ENCODE results near the gene COL5A1. TPM values are rescaled to one million over a fixed set of nuclear protein-coding genes. Genes with fewer than 3 reads are reported as not detected.

COL5A1 gene
- total and polyA plus RNA-seq, 2 experiments from 2014 or later = 2.5 to 13.1 TPM

DNA sequence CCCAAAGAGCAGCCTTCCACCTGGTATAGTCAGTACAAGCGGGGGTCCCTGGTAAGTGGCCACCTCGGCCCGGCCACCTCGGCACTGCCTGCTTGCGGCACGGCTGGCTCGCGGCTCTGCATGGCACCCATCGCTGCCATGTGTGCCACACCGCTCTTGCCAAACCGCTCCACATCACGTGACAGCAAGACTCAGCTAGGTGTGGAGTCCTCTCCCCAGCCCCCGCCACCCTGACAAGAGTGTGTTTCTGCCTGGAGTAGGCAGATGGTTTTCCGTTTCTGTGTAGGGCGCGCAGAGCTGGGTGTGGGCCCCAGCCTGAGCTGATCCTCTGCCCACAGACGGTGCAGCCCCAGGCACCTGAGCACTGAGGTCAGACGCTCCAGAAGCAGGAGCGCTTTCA lies 188.5 kb downstream of the COL5A1 start (continued):
- TF ChIP-seq, protein P1, sequence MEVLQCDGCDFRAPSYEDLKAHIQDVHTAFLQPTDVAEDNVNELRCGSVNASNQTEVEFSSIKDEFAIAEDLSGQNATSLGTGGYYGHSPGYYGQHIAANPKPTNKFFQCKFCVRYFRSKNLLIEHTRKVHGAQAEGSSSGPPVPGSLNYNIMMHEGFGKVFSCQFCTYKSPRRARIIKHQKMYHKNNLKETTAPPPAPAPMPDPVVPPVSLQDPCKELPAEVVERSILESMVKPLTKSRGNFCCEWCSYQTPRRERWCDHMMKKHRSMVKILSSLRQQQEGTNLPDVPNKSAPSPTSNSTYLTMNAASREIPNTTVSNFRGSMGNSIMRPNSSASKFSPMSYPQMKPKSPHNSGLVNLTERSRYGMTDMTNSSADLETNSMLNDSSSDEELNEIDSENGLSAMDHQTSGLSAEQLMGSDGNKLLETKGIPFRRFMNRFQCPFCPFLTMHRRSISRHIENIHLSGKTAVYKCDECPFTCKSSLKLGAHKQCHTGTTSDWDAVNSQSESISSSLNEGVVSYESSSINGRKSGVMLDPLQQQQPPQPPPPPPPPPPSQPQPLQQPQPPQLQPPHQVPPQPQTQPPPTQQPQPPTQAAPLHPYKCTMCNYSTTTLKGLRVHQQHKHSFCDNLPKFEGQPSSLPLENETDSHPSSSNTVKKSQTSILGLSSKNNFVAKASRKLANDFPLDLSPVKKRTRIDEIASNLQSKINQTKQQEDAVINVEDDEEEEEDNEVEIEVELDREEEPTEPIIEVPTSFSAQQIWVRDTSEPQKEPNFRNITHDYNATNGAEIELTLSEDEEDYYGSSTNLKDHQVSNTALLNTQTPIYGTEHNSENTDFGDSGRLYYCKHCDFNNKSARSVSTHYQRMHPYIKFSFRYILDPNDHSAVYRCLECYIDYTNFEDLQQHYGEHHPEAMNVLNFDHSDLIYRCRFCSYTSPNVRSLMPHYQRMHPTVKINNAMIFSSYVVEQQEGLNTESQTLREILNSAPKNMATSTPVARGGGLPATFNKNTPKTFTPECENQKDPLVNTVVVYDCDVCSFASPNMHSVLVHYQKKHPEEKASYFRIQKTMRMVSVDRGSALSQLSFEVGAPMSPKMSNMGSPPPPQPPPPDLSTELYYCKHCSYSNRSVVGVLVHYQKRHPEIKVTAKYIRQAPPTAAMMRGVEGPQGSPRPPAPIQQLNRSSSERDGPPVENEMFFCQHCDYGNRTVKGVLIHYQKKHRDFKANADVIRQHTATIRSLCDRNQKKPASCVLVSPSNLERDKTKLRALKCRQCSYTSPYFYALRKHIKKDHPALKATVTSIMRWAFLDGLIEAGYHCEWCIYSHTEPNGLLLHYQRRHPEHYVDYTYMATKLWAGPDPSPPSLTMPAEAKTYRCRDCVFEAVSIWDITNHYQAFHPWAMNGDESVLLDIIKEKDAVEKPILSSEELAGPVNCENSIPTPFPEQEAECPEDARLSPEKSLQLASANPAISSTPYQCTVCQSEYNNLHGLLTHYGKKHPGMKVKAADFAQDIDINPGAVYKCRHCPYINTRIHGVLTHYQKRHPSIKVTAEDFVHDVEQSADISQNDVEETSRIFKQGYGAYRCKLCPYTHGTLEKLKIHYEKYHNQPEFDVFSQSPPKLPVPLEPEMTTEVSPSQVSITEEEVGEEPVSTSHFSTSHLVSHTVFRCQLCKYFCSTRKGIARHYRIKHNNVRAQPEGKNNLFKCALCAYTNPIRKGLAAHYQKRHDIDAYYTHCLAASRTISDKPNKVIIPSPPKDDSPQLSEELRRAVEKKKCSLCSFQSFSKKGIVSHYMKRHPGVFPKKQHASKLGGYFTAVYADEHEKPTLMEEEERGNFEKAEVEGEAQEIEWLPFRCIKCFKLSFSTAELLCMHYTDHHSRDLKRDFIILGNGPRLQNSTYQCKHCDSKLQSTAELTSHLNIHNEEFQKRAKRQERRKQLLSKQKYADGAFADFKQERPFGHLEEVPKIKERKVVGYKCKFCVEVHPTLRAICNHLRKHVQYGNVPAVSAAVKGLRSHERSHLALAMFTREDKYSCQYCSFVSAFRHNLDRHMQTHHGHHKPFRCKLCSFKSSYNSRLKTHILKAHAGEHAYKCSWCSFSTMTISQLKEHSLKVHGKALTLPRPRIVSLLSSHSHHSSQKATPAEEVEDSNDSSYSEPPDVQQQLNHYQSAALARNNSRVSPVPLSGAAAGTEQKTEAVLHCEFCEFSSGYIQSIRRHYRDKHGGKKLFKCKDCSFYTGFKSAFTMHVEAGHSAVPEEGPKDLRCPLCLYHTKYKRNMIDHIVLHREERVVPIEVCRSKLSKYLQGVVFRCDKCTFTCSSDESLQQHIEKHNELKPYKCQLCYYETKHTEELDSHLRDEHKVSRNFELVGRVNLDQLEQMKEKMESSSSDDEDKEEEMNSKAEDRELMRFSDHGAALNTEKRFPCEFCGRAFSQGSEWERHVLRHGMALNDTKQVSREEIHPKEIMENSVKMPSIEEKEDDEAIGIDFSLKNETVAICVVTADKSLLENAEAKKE (CRISPR knock-in tag; IDR thresholded peaks at IDR 0.05) = no peak

DNA sequence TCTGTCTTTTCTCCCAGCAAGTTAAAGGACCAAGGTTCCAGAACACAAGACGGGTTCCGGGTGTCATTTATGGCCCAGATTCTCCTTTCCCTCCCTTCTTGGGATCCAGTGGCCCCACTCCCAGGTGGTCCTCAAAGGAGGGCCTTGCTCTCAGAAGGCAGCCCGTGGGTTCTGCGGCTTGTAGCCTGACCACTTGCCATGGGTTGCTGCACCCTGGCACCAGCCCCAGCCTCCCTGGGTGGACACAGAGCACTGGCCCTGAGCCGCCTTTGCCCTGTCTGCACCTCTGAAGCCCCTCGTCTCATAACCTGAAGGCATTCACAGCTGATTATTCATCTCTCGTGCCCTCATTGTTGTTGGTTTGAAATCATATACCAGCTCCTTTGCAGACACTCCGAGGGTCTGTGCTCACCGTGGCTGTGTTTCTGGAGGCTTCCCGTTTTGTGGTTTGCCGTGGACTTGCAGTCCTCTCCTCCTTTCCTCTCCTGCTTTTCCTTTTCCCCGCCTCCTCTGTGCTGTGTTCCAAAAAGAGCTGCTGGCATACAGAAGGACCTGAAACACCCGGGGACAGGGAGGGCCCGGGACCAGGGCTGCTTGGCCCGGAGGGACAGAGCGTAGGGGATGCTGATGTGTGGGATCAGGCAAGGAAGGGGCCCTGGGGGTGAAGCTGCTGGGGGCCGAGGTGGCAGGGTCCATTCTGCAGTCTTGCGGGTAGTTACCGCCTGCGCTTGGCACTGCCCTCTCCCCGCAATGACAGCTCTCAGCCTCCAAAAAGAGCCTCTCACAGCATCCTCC lies 189.5 kb downstream of the COL5A1 start:
- H3K27ac ChIP-seq (ENCODE audit: low read depth) = no peak overlapping the region
- H3K4me1 ChIP-seq (ENCODE audit: insufficient read depth) = no peaks in the 10 kb centered on the region
- no peak overlapping the region for H2AFZ ChIP-seq
- no peaks in the 10 kb centered on the region for H3K36me3 ChIP-seq (ENCODE audit: insufficient read depth)
- H3K4me2 ChIP-seq = no peak overlapping the region
- no peaks in the 10 kb centered on the region for H4K20me1 ChIP-seq (replicated peaks; ENCODE audit: insufficient read depth)
- Mint-ChIP-seq H3K36me3 (ENCODE audit: low read depth) (no peaks in the 10 kb centered on the region), H3K4me1 (no peaks in the 10 kb centered on the region), H3K27ac (no peak overlapping the region), H3K27me3 (ENCODE audit: insufficient read depth, low read depth, poor library complexity) (peaks cover 11% of the 10 kb centered on the region), H3K9me3 (no peaks in the 10 kb centered on the region), H3K4me3 (no peak overlapping the region)
- H3K4me3 ChIP-seq = no peak overlapping the region
- DNase-seq (ENCODE audit: low spot score) (no peak), ATAC-seq (no peak)
- no peaks in the 10 kb centered on the region for H3K79me2 ChIP-seq (replicated peaks; ENCODE audit: insufficient read depth)
- H3K9me2 ChIP-seq (ENCODE audit: insufficient read depth) = no peaks in the 10 kb centered on the region
- H3F3A ChIP-seq (replicated peaks; ENCODE audit: low read depth) = no peaks in the 10 kb centered on the region
- H3K27me3 ChIP-seq (ENCODE audit: insufficient read depth) = no peaks in the 10 kb centered on the region
- TF ChIP-seq ZNF331 (CRISPR knock-in tag; IDR thresholded peaks at IDR 0.05; ENCODE audit: low read depth) (no peak), ZNF114 (CRISPR knock-in tag; IDR thresholded peaks at IDR 0.05) (no peak), CREB1 (CRISPR knock-in tag; IDR thresholded peaks at IDR 0.05; ENCODE audit: low read depth) (no peak), EZH2phosphoT487 (IDR thresholded peaks at IDR 0.05; ENCODE audit: unreplicated experiment) (no peak), NANOG (IDR thresholded peaks at IDR 0.05; ENCODE audit: borderline replicate concordance) (no peak), EZH2 (IDR thresholded peaks at IDR 0.05; ENCODE audit: low read depth, unreplicated experiment) (no peak), JUNB (IDR thresholded peaks at IDR 0.05; ENCODE audit: unreplicated experiment) (no peak)
- TF ChIP-seq, protein P2, sequence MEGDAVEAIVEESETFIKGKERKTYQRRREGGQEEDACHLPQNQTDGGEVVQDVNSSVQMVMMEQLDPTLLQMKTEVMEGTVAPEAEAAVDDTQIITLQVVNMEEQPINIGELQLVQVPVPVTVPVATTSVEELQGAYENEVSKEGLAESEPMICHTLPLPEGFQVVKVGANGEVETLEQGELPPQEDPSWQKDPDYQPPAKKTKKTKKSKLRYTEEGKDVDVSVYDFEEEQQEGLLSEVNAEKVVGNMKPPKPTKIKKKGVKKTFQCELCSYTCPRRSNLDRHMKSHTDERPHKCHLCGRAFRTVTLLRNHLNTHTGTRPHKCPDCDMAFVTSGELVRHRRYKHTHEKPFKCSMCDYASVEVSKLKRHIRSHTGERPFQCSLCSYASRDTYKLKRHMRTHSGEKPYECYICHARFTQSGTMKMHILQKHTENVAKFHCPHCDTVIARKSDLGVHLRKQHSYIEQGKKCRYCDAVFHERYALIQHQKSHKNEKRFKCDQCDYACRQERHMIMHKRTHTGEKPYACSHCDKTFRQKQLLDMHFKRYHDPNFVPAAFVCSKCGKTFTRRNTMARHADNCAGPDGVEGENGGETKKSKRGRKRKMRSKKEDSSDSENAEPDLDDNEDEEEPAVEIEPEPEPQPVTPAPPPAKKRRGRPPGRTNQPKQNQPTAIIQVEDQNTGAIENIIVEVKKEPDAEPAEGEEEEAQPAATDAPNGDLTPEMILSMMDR (conservative IDR thresholded peaks at IDR 0.05; ENCODE audit: low read depth in 2 of 2) = no peak

Measured in GM23338 (cell line).